H1 (cell line): Measurements from ENCODE around the gene PRICKLE2. TPM values are rescaled to one million over a fixed set of nuclear protein-coding genes. Genes with fewer than 3 reads are reported as not detected.

ENCODE experiments used
- CBX5 ChIP-seq: fragments of 300-800, 300-1000 bp; sonication (generic); IDR thresholded peaks from 2 replicates; pipeline ENCODE4 v1.7.1; 2016; ENCODE audit warnings: antibody characterized with exemption, low read length, low read depth
- CEBPB ChIP-seq: IDR thresholded peaks from 2 replicates; pipeline ENCODE4 v1.6.1; 2012; ENCODE audit warnings: low read depth, low read length
- RAD21 ChIP-seq, 2 experiments: IDR thresholded peaks in 1 of 2; conservative IDR thresholded peaks in 1 of 2; 2 replicates each; pipeline ENCODE4 v1.6.1; 2011; ENCODE audit warnings: low read depth in 2 of 2, low read length in 2 of 2, improper control_type of control experiment in 1 of 2, inconsistent platforms in 1 of 2, mild to moderate bottlenecking in 1 of 2, moderate library complexity in 1 of 2
- RBBP5 ChIP-seq: IDR thresholded peaks from 2 replicates; pipeline ENCODE4 v1.7.1; 2012; ENCODE audit warnings: low read depth, mild to moderate bottlenecking, inconsistent platforms, low read length, moderate library complexity, borderline replicate concordance
- TAF7 ChIP-seq: optimal IDR thresholded peaks from 2 replicates; pipeline ENCODE3; 2011; ENCODE audit warnings: low read depth, mild to moderate bottlenecking, inconsistent platforms, low read length, moderate library complexity, borderline replicate concordance
- polyA plus RNA-seq, 7 experiments: library from polyadenylated mRNA; depleted of rRNA in 3 of 7; stranded (reverse) in 5 of 7; unstranded in 2 of 7; fragments of >200 nt in 5 of 7; fragments of 200-250 nt in 2 of 7; gene quantifications; 1 replicate in 5 of 7; 2 replicates in 1 of 7; 4 replicates in 1 of 7; pipeline versions ENCODE4 v1.2.1 to v1.2.3, GENCODE V29; 2011 to 2013; ENCODE audit warnings: missing spikeins in 2 of 7, mixed read lengths in 2 of 7
- total RNA-seq: library from RNA; stranded (reverse); fragmentation: NEBNext Ultra II Directional; extraction: Animal tissue kit (Norgen Biotek cat#: 25700); gene quantifications from 2 replicates; pipeline ENCODE4 v1.2.1, GENCODE V29; 2021

Gene PRICKLE2
- total and polyA plus RNA-seq, 2 of the 8 experiments (the other 6 are each of a cell fraction or from before 2014, with no cell fraction given) = 2.9 to 8.0 TPM

DNA sequence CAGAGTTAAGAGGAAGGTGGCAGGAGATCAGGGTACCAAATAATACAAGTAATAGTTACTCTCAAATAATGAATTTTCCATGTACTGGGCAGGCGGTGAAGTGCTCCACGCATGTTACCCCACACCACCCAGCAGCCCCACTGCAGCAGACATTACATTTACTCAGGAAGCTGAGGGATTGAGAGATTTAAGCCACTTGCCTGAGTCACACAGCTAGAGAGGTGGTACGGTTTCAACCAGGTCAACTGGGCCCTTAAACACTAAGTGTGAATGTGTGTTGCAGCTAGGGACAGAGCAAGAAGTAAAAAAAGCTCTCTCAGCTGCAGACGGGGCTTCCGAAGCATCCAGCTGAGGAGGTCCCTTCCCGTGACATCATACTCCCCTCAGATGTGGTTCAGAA is 91.3 kb downstream of the PRICKLE2 start (continued):
- TF ChIP-seq RAD21 (IDR thresholded peaks at IDR 0.05 in 1 of 2, conservative IDR thresholded peaks at IDR 0.05 in 1 of 2; ENCODE audit: low read depth in 2 of 2, low read length in 2 of 2) (no peak), CBX5 (no peak), CEBPB (no peak), RBBP5 (no peak), TAF7 (no peak)
